Measurements from ENCODE around the gene HGD. TPM values are rescaled to one million over a fixed set of nuclear protein-coding genes. Genes with fewer than 3 reads are reported as not detected.

HGD gene
- total and polyA plus RNA-seq, 2 of the 13 experiments (the other 11 are each of a cell fraction or from before 2014, with no cell fraction given) = 265 to 398 TPM

GRCh38 chr3:120596116-120596852 is 85.8 kb downstream of the HGD start, which contains the start of gene NDUFB4 (continued):
- TF ChIP-seq DRAP1 (CRISPR knock-in tag; IDR thresholded peaks at IDR 0.05) (peak; percentile 85), KDM5A (IDR thresholded peaks at IDR 0.05; ENCODE audit: borderline replicate concordance, low read length) (peak; percentile 55; the same call in 1 of the 2 replicates), ZNF326 (CRISPR knock-in tag; IDR thresholded peaks at IDR 0.05; ENCODE audit: borderline replicate concordance) (no peak), ZNF790 (CRISPR knock-in tag; IDR thresholded peaks at IDR 0.05; ENCODE audit: borderline replicate concordance) (no peak), ZNF30 (CRISPR knock-in tag; IDR thresholded peaks at IDR 0.05) (no peak), FLYWCH1 (CRISPR knock-in tag; IDR thresholded peaks at IDR 0.05) (no peak), DNMT1 (CRISPR knock-in tag; IDR thresholded peaks at IDR 0.05) (no peak), RERE (CRISPR knock-in tag; IDR thresholded peaks at IDR 0.05; ENCODE audit: low read depth) (no peak), ZNF343 (CRISPR knock-in tag; IDR thresholded peaks at IDR 0.05) (no peak), ARNT2 (CRISPR knock-in tag; IDR thresholded peaks at IDR 0.05; ENCODE audit: low read depth) (peak; percentile 55; the same call in 1 of the 2 replicates), PCBP1 (IDR thresholded peaks at IDR 0.05; ENCODE audit: borderline replicate concordance, low read depth, low read length) (no peak), ZBTB7B (CRISPR knock-in tag; IDR thresholded peaks at IDR 0.05) (no peak), RELA (CRISPR knock-in tag; IDR thresholded peaks at IDR 0.05) (no peak), ZBTB42 (CRISPR knock-in tag; IDR thresholded peaks at IDR 0.05) (no peak)

Data from HepG2 (cell line).